A549 (cell line): ENCODE data around the gene CFAP68. TPM values are rescaled to one million over a fixed set of nuclear protein-coding genes. Genes with fewer than 3 reads are reported as not detected.
"Not testable (repeated sequence)": the region's sequence is repeated elsewhere in the genome, so short reads cannot be mapped to it uniquely, and the experiment has no call there.

ENCODE experiments used
- ATAC-seq, 2 experiments: fragments of 200-7000 bp in 1 of 2; fragments of >200 bp in 1 of 2; cut with Nextera tagmentation in 1 of 2; cut with Tn5 transposase in 1 of 2; 3 replicates each; pipeline versions ENCODE4 v1.8.0 to v1.9.1; 2018 to 2020; ENCODE audit warnings: mild to moderate bottlenecking in 1 of 2, moderate library complexity in 1 of 2
- CTCF ChIA-PET: fragments of 300-600 bp; sonication (Branson Sonifier 250); formaldehyde crosslinking; extraction: SDS; loops from one replicate; lab custom pipeline; 2021; ENCODE audit warnings: antibody characterized with exemption, inconsistent platforms; lab: Yijun Ruan, JAX
- POLR2A ChIA-PET: fragments of 350-600 bp; formaldehyde crosslinking; extraction: SDS; loops from one replicate; lab custom pipeline; 2021; ENCODE audit warnings: antibody characterized with exemption, inconsistent platforms; lab: Yijun Ruan, JAX
- DNase-seq, 2 experiments: peaks; one replicate each; pipeline versions ENCODE4 v3.0.0 to v3.0.0-alpha.2; 2011 to 2016; ENCODE audit warnings: low read depth in 1 of 2, low spot score in 1 of 2
- FAIRE-seq: peaks from 2 replicates; lab custom pipeline; 2011; peaks lifted over from hg19 to GRCh38; lab: Jason Lieb, UNC
- H3K27ac ChIP-seq, 2 experiments: fragments of >200 bp; sonication (Bioruptor Twin); formaldehyde crosslinking; 3 replicates each; pipeline ENCODE4 v1.5.1; 2016 to 2017
- H3K4me1 ChIP-seq: fragments of >200 bp; sonication (Bioruptor Twin); formaldehyde crosslinking; 3 replicates; pipeline ENCODE4 v1.6.1; 2016
- H3K4me2 ChIP-seq: fragments of >200 bp; sonication (Bioruptor Twin); formaldehyde crosslinking; 3 replicates; pipeline ENCODE4 v1.6.1; 2016
- H3K4me3 ChIP-seq: fragments of >200 bp; sonication (Bioruptor Twin); formaldehyde crosslinking; 3 replicates; pipeline ENCODE4 v1.5.1; 2016
- H3K9me3 ChIP-seq: fragments of >200 bp; sonication (Bioruptor Twin); formaldehyde crosslinking; 3 replicates; pipeline ENCODE4 v1.6.1; 2016
- ATOH8 ChIP-seq: fragments of 250-450 bp; sonication (Bioruptor Pico); IDR thresholded peaks from 2 replicates; pipeline ENCODE4 v1.5.0; 2020; ENCODE audit warnings: low read depth, mild to moderate bottlenecking, moderate library complexity
- BCL3 ChIP-seq: fragments of >200 bp; sonication (Bioruptor Twin); formaldehyde crosslinking; IDR thresholded peaks from 3 replicates; pipeline ENCODE4 v1.6.1; 2016
- BHLHE40 ChIP-seq: IDR thresholded peaks from 2 replicates; pipeline ENCODE4 v1.6.1; 2012; ENCODE audit warnings: low read depth, low read length, inconsistent platforms
- ESRRA ChIP-seq: fragments of 150-350 bp; IDR thresholded peaks from 2 replicates; pipeline ENCODE4 v1.6.1; 2014; ENCODE audit warnings: mild to moderate bottlenecking, low read length, borderline replicate concordance
- FOXS1 ChIP-seq: fragments of 250-450 bp; sonication (Bioruptor Pico); IDR thresholded peaks from 2 replicates; pipeline ENCODE4 v1.5.0; 2020; ENCODE audit warnings: mild to moderate bottlenecking, moderate library complexity
- GATA3 ChIP-seq: IDR thresholded peaks from 2 replicates; pipeline ENCODE4 v1.6.1; 2012; ENCODE audit warnings: borderline replicate concordance
- HDAC2 ChIP-seq: fragments of 200-600 bp; sonication (generic); IDR thresholded peaks from 2 replicates; pipeline ENCODE4 v1.6.1; 2016
- HOXA7 ChIP-seq: fragments of 250-450 bp; sonication (Bioruptor Pico); IDR thresholded peaks from 2 replicates; pipeline ENCODE4 v1.5.0; 2020; ENCODE audit warnings: mild to moderate bottlenecking, moderate library complexity
- HOXB5 ChIP-seq: fragments of 250-450 bp; sonication (Bioruptor Pico); IDR thresholded peaks from 2 replicates; pipeline ENCODE4 v1.5.0; 2020; ENCODE audit warnings: mild to moderate bottlenecking, moderate library complexity
- JUN ChIP-seq, 2 experiments: fragments of >200 bp; sonication (Bioruptor Twin); formaldehyde crosslinking; IDR thresholded peaks; 2 replicates in 1 of 2; 3 replicates in 1 of 2; pipeline ENCODE4 v1.6.1; 2016 to 2017
- KDM1A ChIP-seq: fragments of 200-600 bp; sonication (generic); IDR thresholded peaks from 2 replicates; pipeline ENCODE4 v1.6.1; 2016; ENCODE audit warnings: low read depth, mild to moderate bottlenecking
- MAFK ChIP-seq: fragments of 450-650 bp; IDR thresholded peaks from 2 replicates; pipeline ENCODE4 v1.6.1; 2014; ENCODE audit not compliant: partially characterized antibody
- MAZ ChIP-seq: fragments of 150-350 bp; IDR thresholded peaks from 2 replicates; pipeline ENCODE4 v1.6.1; 2014; ENCODE audit warnings: antibody characterized with exemption, low read depth, low read length, borderline replicate concordance
- PHF8 ChIP-seq: fragments of 200-600 bp; sonication (generic); IDR thresholded peaks from 2 replicates; pipeline ENCODE4 v1.6.1; 2016; ENCODE audit warnings: low read depth, mild to moderate bottlenecking, antibody characterized with exemption, moderate library complexity, borderline replicate concordance
- POLR2A ChIP-seq: IDR thresholded peaks from 2 replicates; pipeline ENCODE4 v1.6.1; 2012; ENCODE audit warnings: mild to moderate bottlenecking, low read length
- RAD21 ChIP-seq, 2 experiments: fragments of >200 bp in 1 of 2; sonication (Bioruptor Twin) in 1 of 2; formaldehyde crosslinking in 1 of 2; IDR thresholded peaks in 1 of 2; conservative IDR thresholded peaks in 1 of 2; 2 replicates in 1 of 2; 3 replicates in 1 of 2; pipeline ENCODE4 v1.6.1; 2012 to 2018; ENCODE audit warnings: inconsistent platforms in 1 of 2
- REST ChIP-seq: fragments of 200-600 bp; sonication (generic); IDR thresholded peaks from 2 replicates; pipeline ENCODE4 v1.6.1; 2016; ENCODE audit warnings: antibody characterized with exemption, mild to moderate bottlenecking, moderate library complexity
- RFX5 ChIP-seq: fragments of 450-650 bp; IDR thresholded peaks from 2 replicates; pipeline ENCODE4 v1.7.1; 2014; ENCODE audit warnings: antibody characterized with exemption, mild to moderate bottlenecking, moderate library complexity
- SREBF2 ChIP-seq: fragments of 450-650 bp; IDR thresholded peaks from 2 replicates; pipeline ENCODE4 v1.6.1; 2014; ENCODE audit warnings: mild to moderate bottlenecking, moderate library complexity
- TP53 ChIP-seq: fragments of 250-450 bp; sonication (Bioruptor Pico); IDR thresholded peaks from 2 replicates; pipeline ENCODE4 v1.5.0; 2021; ENCODE audit warnings: mild to moderate bottlenecking, moderate library complexity
- ZC3H11A ChIP-seq: fragments of 450-650 bp; IDR thresholded peaks from 2 replicates; pipeline ENCODE4 v1.6.1; 2014; ENCODE audit warnings: antibody characterized with exemption, mild to moderate bottlenecking
- WGBS: methylation state at CpG from one replicate; pipeline ENCODE4 v1.1.6; 2017; ENCODE audit errors: missing lambda C conversion rate; 5-methylcytosine and 5-hydroxymethylcytosine counted together
- polyA plus RNA-seq, 4 experiments: library from polyadenylated mRNA; depleted of rRNA in 3 of 4; stranded (reverse); fragments of >200 nt; fragmentation: RNase III in 1 of 4; extraction: RNeasy Plus Mini Kit Qiagen cat#74134 plus additional on column Dnase treatment in 1 of 4; gene quantifications; 2 replicates in 3 of 4; 3 replicates in 1 of 4; pipeline ENCODE4 v1.2.3, GENCODE V29; 2011 to 2017
- TF ChIP-seq, protein P1 (sequence below): IDR thresholded peaks from 2 replicates; pipeline ENCODE4 v1.6.1; 2012

The CFAP68 gene
- polyA plus RNA-seq, 2 of the 4 experiments (the other 2 are of a cell fraction): 36.3 to 59.7 TPM

GRCh38 chr11:111878385-111878848 lies 924 bp upstream of the CFAP68 start:
- POLR2A ChIA-PET: interaction anchor here (1.7 kb wide), 1 partner anchor 49 kb away, joined by 5 read pairs; no protein-coding TSS in a partner anchor
- FAIRE-seq (no peak), ATAC-seq (peak; percentile 44 to 54), DNase-seq (peak; percentile 5 to 43)
- peak overlapping the region; percentile 78 for H3K4me3 ChIP-seq
- TF ChIP-seq POLR2A: 0 out of 2 replicates have a peak, but pooled peaks have one; percentile 18
- TF ChIP-seq HDAC2: no peak
- peak in 1 of 2 experiments; percentile 24; a peak in 1 of 5 replicates for TF ChIP-seq RAD21 (conservative IDR thresholded peaks at IDR 0.05 in 1 of 2, IDR thresholded peaks at IDR 0.05 in 1 of 2)
- under 1% methylated on average over 13 of the region's 13 CpGs for WGBS
- peak overlapping the region; percentile 80 to 99 for H3K27ac ChIP-seq
- CTCF ChIA-PET: interaction anchor here (0.6 to 2.1 kb wide), 8 partner anchors 12 to 106 kb away, joined by 3 to 12 read pairs (median 4); partner anchors contain the start of gene DIXDC1
- H3K4me2 ChIP-seq: peak overlapping the region; percentile 92
- no peaks in the 10 kb centered on the region for H3K9me3 ChIP-seq
- peaks cover 9% of the 10 kb centered on the region; the same call in 1 of the 3 replicates for H3K4me1 ChIP-seq

GRCh38 chr11:111879637-111879960 lies 258 bp downstream of the CFAP68 start:
- CTCF ChIA-PET: interaction anchor here (0.9 to 1.0 kb wide), 3 partner anchors 34 to 102 kb away, joined by 3 to 6 read pairs (median 3); no protein-coding TSS in a partner anchor
- no peak for TF ChIP-seq TP53 (CRISPR knock-in tag)
- TF ChIP-seq PHF8: peak; percentile 28; the same call in 1 of the 2 replicates
- peak overlapping the region; percentile 80 to 99 for H3K27ac ChIP-seq
- peak overlapping the region; percentile 84 for H3K4me2 ChIP-seq
- POLR2A ChIA-PET: interaction anchor here (1.1 kb wide), 1 partner anchor 47 kb away, joined by 7 read pairs; no protein-coding TSS in a partner anchor
- ATAC-seq (peak; percentile 3 to 15; a peak in 3 of 6 replicates), DNase-seq (no peak), FAIRE-seq (no peak)
- 47% methylated on average over 6 of the region's 6 CpGs for WGBS
- peaks cover 9% of the 10 kb centered on the region; the same call in 1 of the 3 replicates for H3K4me1 ChIP-seq
- peak overlapping the region; percentile 78 for H3K4me3 ChIP-seq
- H3K9me3 ChIP-seq: no peaks in the 10 kb centered on the region

DNA sequence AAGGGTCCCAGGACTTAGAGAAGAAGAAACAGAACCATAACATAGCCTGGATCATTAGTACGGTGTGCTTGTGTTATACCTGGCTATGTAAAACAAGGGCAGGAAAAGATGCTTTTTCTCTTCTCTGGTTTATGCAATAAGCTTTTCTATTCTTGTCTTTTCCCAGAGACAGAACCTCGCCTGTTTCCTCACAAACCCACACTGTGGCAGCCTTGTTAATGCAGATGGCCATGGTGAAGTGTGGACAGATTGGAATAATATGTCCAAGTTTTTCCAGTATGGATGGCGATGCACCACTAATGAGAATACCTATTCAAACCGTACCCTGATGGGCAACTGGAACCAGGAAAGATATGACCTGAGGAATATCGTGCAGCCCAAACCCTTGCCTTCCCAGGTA lies 2.9 kb downstream of the CFAP68 start:
- ATAC-seq (no peak), DNase-seq (no peak), FAIRE-seq (no peak)
- no peak for TF ChIP-seq MAZ
- no peak for TF ChIP-seq ZC3H11A
- no peak for TF ChIP-seq HDAC2
- TF ChIP-seq GATA3: no peak
- no peak for TF ChIP-seq HOXB5 (CRISPR knock-in tag)
- no peak for TF ChIP-seq ESRRA
- TF ChIP-seq ATOH8 (CRISPR knock-in tag): no peak
- no peak for TF ChIP-seq FOXS1 (CRISPR knock-in tag)
- TF ChIP-seq JUN (IDR thresholded peaks at IDR 0.05): no peak
- TF ChIP-seq SREBF2: no peak
- TF ChIP-seq, protein P1, sequence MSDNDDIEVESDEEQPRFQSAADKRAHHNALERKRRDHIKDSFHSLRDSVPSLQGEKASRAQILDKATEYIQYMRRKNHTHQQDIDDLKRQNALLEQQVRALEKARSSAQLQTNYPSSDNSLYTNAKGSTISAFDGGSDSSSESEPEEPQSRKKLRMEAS: no peak
- TF ChIP-seq REST: no peak
- no peak for TF ChIP-seq MAFK
- no peak for TF ChIP-seq KDM1A
- TF ChIP-seq HOXA7 (CRISPR knock-in tag): no peak
- no peak for TF ChIP-seq BHLHE40
- TF ChIP-seq BCL3: no peak
- no peak for TF ChIP-seq RFX5
- Histone ChIP-seq H3K9me3 (no peaks in the 10 kb centered on the region), H3K4me1 (peaks cover 9% of the 10 kb centered on the region; the same call in 1 of the 3 replicates), H3K4me2 (no peak overlapping the region), H3K27ac (no peak overlapping the region), H3K4me3 (no peak overlapping the region)
- ChIA-PET POLR2A (interaction anchor here (1.7 kb wide), 1 partner anchor 45 kb away, joined by 7 read pairs; no protein-coding TSS in a partner anchor), CTCF (interaction anchor here (0.9 to 1.5 kb wide), 4 partner anchors 11 to 100 kb away, joined by 3 to 4 read pairs (median 3); partner anchors contain the start of gene ALG9)
- WGBS: 87% methylated on average over 5 of the region's 5 CpGs

DNA sequence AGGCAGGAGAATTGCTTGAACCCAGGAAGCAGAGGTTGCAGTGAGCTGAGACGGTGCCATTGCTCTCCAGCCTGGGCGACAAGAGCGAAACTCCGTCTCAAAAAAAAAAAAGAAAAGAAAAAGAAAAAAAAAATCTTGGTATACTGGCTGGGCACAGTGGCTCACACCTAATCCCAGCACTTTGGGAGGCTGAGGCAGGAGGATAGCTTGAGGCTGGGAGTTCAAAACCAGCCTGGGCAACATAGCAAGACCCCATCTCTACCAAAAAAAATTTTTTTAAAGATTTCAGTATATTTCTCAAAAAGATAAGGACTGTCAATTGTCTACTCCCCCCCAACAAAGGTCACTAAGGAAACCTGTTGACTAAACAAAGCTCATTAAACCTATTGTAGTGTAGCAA lies 5.7 kb downstream of the CFAP68 start:
- H3K27ac ChIP-seq, H3K4me3 ChIP-seq, H3K4me1 ChIP-seq, ATAC-seq, H3K4me2 ChIP-seq, H3K9me3 ChIP-seq, POLR2A ChIA-PET, CTCF ChIA-PET, DNase-seq, FAIRE-seq: not testable (repeated sequence)
- WGBS: 98% methylated on average over 4 of the region's 4 CpGs
